Body of pancreas (tissue), 4 donors: ENCODE measurements around the gene HHAT. TPM values are rescaled to one million over a fixed set of nuclear protein-coding genes. Genes with fewer than 3 reads are reported as not detected.

Experiments used
- ATAC-seq: fragments of 150-250 bp; one replicate; pipeline ENCODE4 v1.9.1; 2016
- DNase-seq, 4 donors: peaks; one replicate each; pipeline ENCODE4 v3.0.0-alpha.2; 2019
- H3K27ac ChIP-seq, 4 donors: fragments of 200-600 bp; sonication (generic); 1 replicate in 3 of 4; 2 replicates in 1 of 4; pipeline versions ENCODE4 v1.5.1 to v1.6.1; 2016 to 2019; ENCODE audit warnings: mild to moderate bottlenecking in 1 of 4, mixed read lengths in 1 of 4, moderate library complexity in 1 of 4
- H3K27me3 ChIP-seq, 2 donors: fragments of 200-600 bp; sonication (generic); one replicate each; pipeline ENCODE4 v1.6.0; 2016; ENCODE audit warnings: mild to moderate bottlenecking in 1 of 2
- H3K36me3 ChIP-seq, 2 donors: fragments of 200-600 bp; sonication (generic); replicated peaks in 1 of 2; 2 replicates each; pipeline ENCODE4 v1.5.1; 2016; ENCODE audit warnings: low read depth in 2 of 2; ENCODE audit not compliant: insufficient read depth in 1 of 2
- H3K4me1 ChIP-seq: fragments of 200-600 bp; sonication (generic); one replicate; pipeline ENCODE4 v1.6.0; 2016
- H3K4me3 ChIP-seq, 2 donors: fragments of 200-600 bp; sonication (generic); 1 replicate in 1 of 2; 2 replicates in 1 of 2; pipeline ENCODE4 v1.5.1; 2016 to 2019
- H3K9me3 ChIP-seq, 3 donors: fragments of 200-600 bp; sonication (generic); 1 replicate in 2 of 3; 2 replicates in 1 of 3; pipeline ENCODE4 v1.5.1; 2016
- CTCF ChIP-seq, 7 experiments: fragments of 450-650 bp in 4 of 7; fragments of 200-600 bp in 3 of 7; sonication (generic) in 3 of 7; IDR thresholded peaks; one replicate each; pipeline ENCODE4 v1.5.1; 2016 to 2019; ENCODE audit warnings: antibody characterized with exemption in 7 of 7
- POLR2A ChIP-seq, 3 donors: fragments of 450-650 bp; IDR thresholded peaks; one replicate each; pipeline ENCODE4 v1.6.1; 2016; ENCODE audit warnings: antibody characterized with exemption in 3 of 3, mild to moderate bottlenecking in 2 of 3
- WGBS, 2 donors: methylation state at CpG; one replicate each; pipeline ENCODE4 v1.1.5; 2017; 5-methylcytosine and 5-hydroxymethylcytosine counted together
- intact Hi-C: fragments of 100-400 bp; cut with DNase I; formaldehyde crosslinking; loops from one replicate; pipeline ENCODE4 v1.15.1; 2023
- total RNA-seq, 2 donors: library from RNA; depleted of rRNA; stranded (reverse); fragments of >200 nt; gene quantifications; one replicate each; pipeline ENCODE4 v1.1.0, GENCODE V29; 2016

Gene HHAT
- total RNA-seq, 2 donors from 2014 or later: 4.4 to 19.4 TPM

GRCh38 chr1:210321552-210321951 lies 7.2 kb upstream of the HHAT start:
- TF ChIP-seq CTCF (IDR thresholded peaks at IDR 0.05): no peak
- TF ChIP-seq POLR2A (IDR thresholded peaks at IDR 0.05): no peak
- Histone ChIP-seq H3K27ac (no peak overlapping the region), H3K27me3 (no peaks in the 10 kb centered on the region), H3K36me3 (no peaks in the 10 kb centered on the region), H3K9me3 (no peaks in the 10 kb centered on the region), H3K4me3 (no peak overlapping the region), H3K4me1 (no peaks in the 10 kb centered on the region)
- ATAC-seq: no peak
- WGBS, 2 donors: 79 to 83% methylated on average over 8 of the region's 8 CpGs
- no peak for DNase-seq
- intact Hi-C loops: no loop called here

GRCh38 chr1:210323957-210324356 lies 4.7 kb upstream of the HHAT start:
- no peak for TF ChIP-seq CTCF (IDR thresholded peaks at IDR 0.05)
- no peak for TF ChIP-seq POLR2A (IDR thresholded peaks at IDR 0.05)
- H3K4me3 ChIP-seq: no peak overlapping the region
- intact Hi-C loops: no loop called here
- H3K27ac ChIP-seq: no peak overlapping the region
- H3K27me3 ChIP-seq: no peaks in the 10 kb centered on the region
- H3K36me3 ChIP-seq: no peaks in the 10 kb centered on the region
- no peak for DNase-seq
- ATAC-seq: no peak
- H3K9me3 ChIP-seq: no peaks in the 10 kb centered on the region
- H3K4me1 ChIP-seq: peaks cover 9% of the 10 kb centered on the region
- WGBS, 2 donors: 53 to 59% methylated on average over 1 of the region's 1 CpG

GRCh38 chr1:210325026-210325670 lies 3.6 kb upstream of the HHAT start:
- 64 to 82% methylated on average over 1 of the region's 1 CpG for WGBS, 2 donors
- H3K9me3 ChIP-seq: no peaks in the 10 kb centered on the region
- no peaks in the 10 kb centered on the region for H3K27me3 ChIP-seq
- peaks cover 15% of the 10 kb centered on the region for H3K4me1 ChIP-seq
- no peaks in the 10 kb centered on the region for H3K36me3 ChIP-seq
- H3K27ac ChIP-seq: no peak overlapping the region
- no peak overlapping the region for H3K4me3 ChIP-seq
- intact Hi-C loops: no loop called here
- TF ChIP-seq CTCF (IDR thresholded peaks at IDR 0.05): no peak
- no peak for TF ChIP-seq POLR2A (IDR thresholded peaks at IDR 0.05)
- DNase-seq (no peak), ATAC-seq (no peak)

GRCh38 chr1:210328032-210328745 lies 513 bp upstream of the HHAT start:
- peak overlapping the region; percentile 41 to 72 for H3K4me3 ChIP-seq
- no peaks in the 10 kb centered on the region for H3K27me3 ChIP-seq
- H3K9me3 ChIP-seq: no peaks in the 10 kb centered on the region
- ATAC-seq: no peak
- peaks cover 15% of the 10 kb centered on the region for H3K4me1 ChIP-seq
- WGBS, 2 donors: 25 to 35% methylated on average over 13 to 19 of the region's 19 CpGs
- intact Hi-C loops: no loop called here
- peak in 1 of 4 donors; percentile 16 for DNase-seq
- no peaks in the 10 kb centered on the region for H3K36me3 ChIP-seq
- no peak for TF ChIP-seq CTCF (IDR thresholded peaks at IDR 0.05)
- TF ChIP-seq POLR2A (IDR thresholded peaks at IDR 0.05): no peak
- H3K27ac ChIP-seq: peak overlapping the region; percentile 66 to 96 (median 92)
